PC-3 (cell line): Measurements from ENCODE around the gene CDK5. TPM values are rescaled to one million over a fixed set of nuclear protein-coding genes. Genes with fewer than 3 reads are reported as not detected.

Experiments
- ATAC-seq: fragments of 200-7000 bp; cut with Tn5 transposase; 2 replicates; pipeline ENCODE4 v1.9.1; 2020; ENCODE audit warnings: mild to moderate bottlenecking, moderate library complexity
- BruUV-seq: library from RNA; stranded (reverse); fragments of 400-500 nt; replicated peaks from 2 replicates; lab custom pipeline; 2021; lab: Mats Ljungman, UMichigan
- CTCF ChIA-PET: fragments of 300-600 bp; sonication (Branson Sonifier 250); formaldehyde crosslinking; loops from one replicate; lab custom pipeline; 2022; ENCODE audit warnings: antibody characterized with exemption; lab: Charles Lee
- POLR2A ChIA-PET: fragments of 300-600 bp; sonication (Branson Sonifier 250); formaldehyde crosslinking; loops from one replicate; lab custom pipeline; 2022; ENCODE audit warnings: antibody characterized with exemption; ENCODE audit not compliant: unreplicated experiment; lab: Charles Lee
- DNase-seq: peaks from one replicate; pipeline ENCODE4 v3.0.0-alpha.2; 2015
- H2AFZ ChIP-seq: fragments of 300-600 bp; sonication (generic); 2 replicates; pipeline ENCODE4 v1.6.0; 2016; ENCODE audit warnings: antibody characterized with exemption, low read length
- H3F3A ChIP-seq: fragments of 300-600 bp; sonication (generic); one replicate; pipeline ENCODE4 v1.6.0; 2017; ENCODE audit warnings: antibody characterized with exemption, low read length, control low read depth, mild to moderate bottlenecking; ENCODE audit not compliant: unreplicated experiment
- H3K27ac ChIP-seq: fragments of 300-600 bp; sonication (generic); 2 replicates; pipeline ENCODE4 v1.5.1; 2016; ENCODE audit warnings: mild to moderate bottlenecking, low read length
- H3K27me3 ChIP-seq: fragments of 300-600 bp; sonication (generic); 2 replicates; pipeline ENCODE4 v1.6.1; 2016; ENCODE audit warnings: low read length, mixed read lengths
- H3K36me3 ChIP-seq: fragments of 300-600 bp; sonication (generic); 2 replicates; pipeline ENCODE4 v1.6.1; 2016; ENCODE audit warnings: low read depth, mixed run types, low read length, mixed read lengths
- H3K4me1 ChIP-seq: fragments of 300-600 bp; sonication (generic); 2 replicates; pipeline ENCODE4 v1.5.1; 2016; ENCODE audit warnings: low read length; ENCODE audit not compliant: insufficient read depth
- H3K4me2 ChIP-seq: fragments of 300-600 bp; sonication (generic); 2 replicates; pipeline ENCODE4 v1.6.0; 2016; ENCODE audit warnings: low read length
- H3K4me3 ChIP-seq: fragments of 300-600 bp; sonication (generic); 2 replicates; pipeline ENCODE4 v1.5.1; 2016; ENCODE audit warnings: mild to moderate bottlenecking, low read length, mixed read lengths
- H3K79me2 ChIP-seq: fragments of 300-600 bp; sonication (generic); 2 replicates; pipeline ENCODE4 v1.6.1; 2017; ENCODE audit warnings: low read length, mixed read lengths
- H3K9ac ChIP-seq: fragments of 300-600 bp; sonication (generic); 2 replicates; pipeline ENCODE4 v1.6.0; 2016; ENCODE audit warnings: mild to moderate bottlenecking, low read length
- H3K9me2 ChIP-seq: fragments of 300-600 bp; sonication (generic); replicated peaks from 2 replicates; pipeline ENCODE4 v1.6.1; 2016; ENCODE audit warnings: mixed run types, low read length, mixed read lengths
- H3K9me3 ChIP-seq: fragments of 300-600 bp; sonication (generic); 2 replicates; pipeline ENCODE4 v1.6.1; 2016; ENCODE audit warnings: low read length, mixed read lengths
- H4K20me1 ChIP-seq: fragments of 300-600 bp; sonication (generic); 2 replicates; pipeline ENCODE4 v1.6.1; 2016; ENCODE audit warnings: low read length, mixed read lengths
- CTCF ChIP-seq: fragments of 300-600 bp; sonication (generic); conservative IDR thresholded peaks from 2 replicates; pipeline ENCODE4 v1.5.1; 2017; ENCODE audit warnings: antibody characterized with exemption, low read depth, mild to moderate bottlenecking, low read length
- EZH2 ChIP-seq: fragments of 300-600 bp; sonication (generic); IDR thresholded peaks from one replicate; pipeline ENCODE4 v1.6.1; 2017; ENCODE audit warnings: antibody characterized with exemption, mild to moderate bottlenecking, low read length; ENCODE audit not compliant: unreplicated experiment
- EZH2phosphoT487 ChIP-seq: fragments of 300-600 bp; sonication (generic); IDR thresholded peaks from 2 replicates; pipeline ENCODE4 v1.6.1; 2018; ENCODE audit warnings: mild to moderate bottlenecking, antibody characterized with exemption, low read length, borderline replicate concordance
- intact Hi-C: fragments of 100-400 bp; cut with micrococcal nuclease; formaldehyde crosslinking; loops from 2 replicates; pipeline ENCODE4 v1.9.0; 2023
- total RNA-seq: library from RNA; depleted of rRNA; stranded (reverse); fragments of >200 nt; gene quantifications from 2 replicates; pipeline ENCODE4 v1.2.3, GENCODE V29; 2014

CDK5 gene
- total RNA-seq, 1 experiment from 2014 or later, result 40.1 TPM

- peaks cover 19% of the 10 kb centered on the region for H3K4me1 ChIP-seq
- peaks cover 20% of the 10 kb centered on the region for H3K79me2 ChIP-seq
- ChIA-PET POLR2A (no interaction called here), CTCF (no interaction called here)
- no peak overlapping the region for H3K4me2 ChIP-seq
- no peaks in the 10 kb centered on the region for H3K9me2 ChIP-seq
- H3K27me3 ChIP-seq, result no peaks in the 10 kb centered on the region
- no peak overlapping the region for H3K9ac ChIP-seq
- no peaks in the 10 kb centered on the region for H3F3A ChIP-seq
- peaks cover 28% of the 10 kb centered on the region for H3K36me3 ChIP-seq
- no peaks in the 10 kb centered on the region for H4K20me1 ChIP-seq
- no TSS peak for BruUV-seq
- no peak for TF ChIP-seq EZH2phosphoT487
- no peak for TF ChIP-seq CTCF
- no peak for TF ChIP-seq EZH2
- DNase-seq (no peak), ATAC-seq (no peak)
- H3K4me3 ChIP-seq, result no peak overlapping the region
- H2AFZ ChIP-seq, result no peak overlapping the region
- intact Hi-C loops, result no loop called here
- no peaks in the 10 kb centered on the region for H3K9me3 ChIP-seq
- no peak overlapping the region for H3K27ac ChIP-seq
These were observed 8.7 kb upstream of the CDK5 start for GRCh38 chr7:151066273-151066974.

- no peak overlapping the region for H3K4me2 ChIP-seq
- ATAC-seq (no peak), DNase-seq (no peak)
- H3K36me3 ChIP-seq, result peaks cover 28% of the 10 kb centered on the region
- TF ChIP-seq EZH2phosphoT487, result no peak
- TF ChIP-seq CTCF, result no peak
- TF ChIP-seq EZH2, result no peak
- H3K79me2 ChIP-seq, result peaks cover 29% of the 10 kb centered on the region
- H3K4me1 ChIP-seq, result peaks cover 29% of the 10 kb centered on the region
- H3K9ac ChIP-seq, result no peak overlapping the region
- POLR2A ChIA-PET, result no interaction called here
- CTCF ChIA-PET, result no interaction called here
- BruUV-seq, result no TSS peak
- H3K9me2 ChIP-seq, result no peaks in the 10 kb centered on the region
- no peak overlapping the region for H3K27ac ChIP-seq
- intact Hi-C loops, result no loop called here
- no peaks in the 10 kb centered on the region for H3K27me3 ChIP-seq
- no peak overlapping the region for H2AFZ ChIP-seq
- H3F3A ChIP-seq, result no peaks in the 10 kb centered on the region
- H3K4me3 ChIP-seq, result no peak overlapping the region
- no peaks in the 10 kb centered on the region for H3K9me3 ChIP-seq
- H4K20me1 ChIP-seq, result no peaks in the 10 kb centered on the region
These were observed 7.8 kb upstream of the CDK5 start for GRCh38 chr7:151065516-151065915.

GRCh38 chr7:151064993-151065392, 7.3 kb upstream of the CDK5 start:
- Histone ChIP-seq H4K20me1 (no peaks in the 10 kb centered on the region), H3K4me2 (no peak overlapping the region), H3K9me2 (no peaks in the 10 kb centered on the region), H3K4me1 (peaks cover 30% of the 10 kb centered on the region), H3K9me3 (no peaks in the 10 kb centered on the region), H3K4me3 (no peak overlapping the region), H3K36me3 (peaks cover 28% of the 10 kb centered on the region), H3F3A (no peaks in the 10 kb centered on the region), H2AFZ (no peak overlapping the region), H3K9ac (no peak overlapping the region), H3K27me3 (no peaks in the 10 kb centered on the region), H3K27ac (no peak overlapping the region), H3K79me2 (peaks cover 34% of the 10 kb centered on the region)
- ATAC-seq (no peak), DNase-seq (no peak)
- POLR2A ChIA-PET, result no interaction called here
- intact Hi-C loops, result no loop called here
- no TSS peak for BruUV-seq
- no peak for TF ChIP-seq EZH2
- TF ChIP-seq CTCF, result no peak
- TF ChIP-seq EZH2phosphoT487, result no peak
- CTCF ChIA-PET, result no interaction called here
